Naive thymus-derived CD4-positive, alpha-beta T cell (primary cell): ENCODE measurements around the gene PRSS27. TPM values are rescaled to one million over a fixed set of nuclear protein-coding genes. Genes with fewer than 3 reads are reported as not detected.
A peak's percentile ranks its signal among the peaks of the same experiment; 100 is the strongest.

ENCODE experiments used
- ATAC-seq: fragments of 150-1000 bp; cut with Tn5 transposase; 2 replicates; pipeline ENCODE4 v1.10.0; 2021; ENCODE audit warnings: mild to moderate bottlenecking, moderate library complexity
- CTCF ChIA-PET: fragments of 350-600 bp; sonication (Branson Sonifier 250); formaldehyde crosslinking; loops from one replicate; lab custom pipeline; 2021; ENCODE audit warnings: antibody characterized with exemption; lab: Charles Lee
- POLR2A ChIA-PET: fragments of 350-600 bp; sonication (Branson Sonifier 250); formaldehyde crosslinking; loops from one replicate; lab custom pipeline; 2021; ENCODE audit warnings: antibody characterized with exemption, inconsistent platforms; lab: Charles Lee
- DNase-seq, 9 donors: peaks; one replicate each; pipeline versions ENCODE4 v3.0.0 to v3.0.0-alpha.2; 2020 to 2022; ENCODE audit warnings: mixed read lengths in 1 of 9
- H3K27ac ChIP-seq: one replicate; pipeline ENCODE4 v1.7.0; 2013; ENCODE audit warnings: mild to moderate bottlenecking, low read depth, low read length, moderate library complexity
- H3K27me3 ChIP-seq, 2 donors: one replicate each; pipeline ENCODE4 v1.7.0; 2013; ENCODE audit warnings: low read length in 2 of 2, mild to moderate bottlenecking in 2 of 2, moderate library complexity in 2 of 2; ENCODE audit not compliant: control insufficient read depth in 2 of 2, insufficient read depth in 2 of 2
- H3K36me3 ChIP-seq, 3 experiments: 1 replicate in 2 of 3; 2 replicates in 1 of 3; pipeline ENCODE4 v1.7.0; 2013; ENCODE audit warnings: low read length in 3 of 3, mild to moderate bottlenecking in 3 of 3, moderate library complexity in 1 of 3; ENCODE audit not compliant: insufficient read depth in 3 of 3, control insufficient read depth in 2 of 3
- H3K4me1 ChIP-seq, 2 donors: one replicate each; pipeline ENCODE4 v1.7.0; 2013; ENCODE audit warnings: low read length in 2 of 2, mild to moderate bottlenecking in 2 of 2, moderate library complexity in 1 of 2; ENCODE audit not compliant: control insufficient read depth in 2 of 2, insufficient read depth in 2 of 2
- H3K4me3 ChIP-seq: 2 replicates; pipeline ENCODE4 v1.7.0; 2013; ENCODE audit warnings: mild to moderate bottlenecking, low read length
- H3K9me3 ChIP-seq, 3 experiments: 1 replicate in 2 of 3; 2 replicates in 1 of 3; pipeline ENCODE4 v1.7.0; 2013; ENCODE audit warnings: low read length in 3 of 3; ENCODE audit not compliant: control insufficient read depth in 2 of 3
- H3K27ac Mint-ChIP-seq, 9 donors: one replicate each; pipeline ENCODE4 v1.8.0; 2020 to 2022; ENCODE audit warnings: mixed read lengths in 9 of 9, mild to moderate bottlenecking in 8 of 9, moderate library complexity in 5 of 9, inconsistent platforms in 2 of 9
- H3K27me3 Mint-ChIP-seq, 5 donors: one replicate each; pipeline ENCODE4 v1.8.0; 2021 to 2022; ENCODE audit warnings: mixed read lengths in 5 of 5, mild to moderate bottlenecking in 1 of 5
- H3K36me3 Mint-ChIP-seq, 5 donors: one replicate each; pipeline ENCODE4 v1.8.0; 2020 to 2022; ENCODE audit warnings: mixed read lengths in 5 of 5, mild to moderate bottlenecking in 3 of 5, inconsistent platforms in 1 of 5
- H3K4me1 Mint-ChIP-seq, 7 donors: one replicate each; pipeline ENCODE4 v1.8.0; 2020 to 2022; ENCODE audit warnings: mixed read lengths in 7 of 7, mild to moderate bottlenecking in 3 of 7, inconsistent platforms in 1 of 7
- H3K4me3 Mint-ChIP-seq, 10 donors: one replicate each; pipeline ENCODE4 v1.8.0; 2020 to 2022; ENCODE audit warnings: mild to moderate bottlenecking in 10 of 10, mixed read lengths in 10 of 10, moderate library complexity in 6 of 10, inconsistent platforms in 2 of 10
- H3K9me3 Mint-ChIP-seq, 11 donors: one replicate each; pipeline ENCODE4 v1.8.0; 2020 to 2022; ENCODE audit warnings: mixed read lengths in 11 of 11, mild to moderate bottlenecking in 4 of 11, inconsistent platforms in 1 of 11, moderate library complexity in 1 of 11
- intact Hi-C, 2 donors: fragments of 100-400 bp; cut with micrococcal nuclease; formaldehyde crosslinking; loops; one replicate each; pipeline ENCODE4 v1.15.1; 2023
- polyA plus RNA-seq, 2 donors: library from polyadenylated mRNA; unstranded; fragments of 300-500 nt; fragmentation: Illumina TruSeq; gene quantifications; one replicate each; pipeline ENCODE4 v1.2.3, GENCODE V29; 2021
- total RNA-seq, 6 experiments: library from RNA in 5 of 6; stranded (reverse) in 5 of 6; gene quantifications; 1 replicate in 5 of 6; 2 replicates in 1 of 6; pipeline ENCODE4 v1.2.3 and lab custom pipeline; 2021 to 2026

The PRSS27 gene
- total and polyA plus RNA-seq, 7 experiments from 2014 or later = 0.32 to 1.6 (median 0.72) TPM; not detected in 1

GRCh38 chr16:2715966-2716885 lies 3.8 kb downstream of the PRSS27 start:
- H3K36me3 Mint-ChIP-seq = no peaks in the 10 kb centered on the region
- H3K9me3 Mint-ChIP-seq = peaks cover 0 to 2% (median 0%) of the 10 kb centered on the region in 11 donors
- Histone ChIP-seq H3K27ac (no peak overlapping the region), H3K4me1 (peaks cover 0 to 3% of the 10 kb centered on the region in 2 donors), H3K4me3 (no peak overlapping the region), H3K27me3 (no peaks in the 10 kb centered on the region), H3K36me3 (no peaks in the 10 kb centered on the region), H3K9me3 (no peaks in the 10 kb centered on the region)
- peak overlapping the region in 5 of 10 donors; percentile 9 to 65 (median 44) for H3K4me3 Mint-ChIP-seq
- CTCF ChIA-PET = interaction anchor here (0.6 kb wide), 1 partner anchor 1336 kb away, joined by 3 read pairs; no protein-coding TSS in a partner anchor
- H3K27me3 Mint-ChIP-seq = peaks cover 0 to 6% (median 0%) of the 10 kb centered on the region in 5 donors
- POLR2A ChIA-PET = interaction anchor here (1.2 kb wide), 1 partner anchor 43 kb away, joined by 3 read pairs; no protein-coding TSS in a partner anchor
- H3K4me1 Mint-ChIP-seq = peaks cover 0 to 12% (median 5%) of the 10 kb centered on the region in 7 donors
- DNase-seq = no peak
- intact Hi-C loops = loop anchor here in 1 of 2 donors (1.0 kb wide), 2 partner anchors 43 to 61 kb away; partner anchors contain the start of gene ELOB
- no peak for ATAC-seq
- no peak overlapping the region for H3K27ac Mint-ChIP-seq

GRCh38 chr16:2715519-2715918 lies 4.5 kb downstream of the PRSS27 start:
- Mint-ChIP-seq H3K27ac (no peak overlapping the region), H3K4me3 (peak overlapping the region in 4 of 10 donors; percentile 9 to 55 (median 32)), H3K36me3 (no peaks in the 10 kb centered on the region), H3K9me3 (peaks cover 0 to 2% (median 0%) of the 10 kb centered on the region in 11 donors), H3K4me1 (peaks cover 0 to 15% (median 5%) of the 10 kb centered on the region in 7 donors), H3K27me3 (peaks cover 0 to 6% (median 0%) of the 10 kb centered on the region in 5 donors)
- ChIA-PET POLR2A (no interaction called here), CTCF (no interaction called here)
- intact Hi-C loops = loop anchor here in 1 of 2 donors (1.0 kb wide), 2 partner anchors 42 to 62 kb away; partner anchors contain the start of gene ELOB
- Histone ChIP-seq H3K9me3 (no peaks in the 10 kb centered on the region), H3K4me3 (no peak overlapping the region), H3K4me1 (peaks cover 0 to 3% of the 10 kb centered on the region in 2 donors), H3K27me3 (no peaks in the 10 kb centered on the region), H3K27ac (no peak overlapping the region), H3K36me3 (no peaks in the 10 kb centered on the region)
- DNase-seq = peak; percentile 63 to 92 (median 79)
- peak; percentile 97 for ATAC-seq

GRCh38 chr16:2715064-2715463 lies 5.0 kb downstream of the PRSS27 start:
- intact Hi-C loops = loop anchor here in 1 of 2 donors (1.0 kb wide), 2 partner anchors 42 to 62 kb away; partner anchors contain the start of gene ELOB
- peak overlapping the region in 1 of 9 donors; percentile 29 for H3K27ac Mint-ChIP-seq

GRCh38 chr16:2713985-2714774 lies 5.8 kb downstream of the PRSS27 start:
- no peak overlapping the region for H3K4me3 Mint-ChIP-seq
- ATAC-seq = no peak
- H3K36me3 ChIP-seq = peaks cover 0 to 6% (median 0%) of the 10 kb centered on the region in 3 experiments
- DNase-seq = no peak
- H3K36me3 Mint-ChIP-seq = no peaks in the 10 kb centered on the region
- no peak overlapping the region for H3K4me3 ChIP-seq
- CTCF ChIA-PET = interaction anchor here (0.7 kb wide), 1 partner anchor 1859 kb away, joined by 3 read pairs; no protein-coding TSS in a partner anchor
- intact Hi-C loops = no loop called here
- peak overlapping the region in 1 of 9 donors; percentile 38 for H3K27ac Mint-ChIP-seq
- peaks cover 0 to 6% (median 0%) of the 10 kb centered on the region in 5 donors for H3K27me3 Mint-ChIP-seq
- H3K27ac ChIP-seq = no peak overlapping the region
- peaks cover 0 to 16% (median 5%) of the 10 kb centered on the region in 7 donors for H3K4me1 Mint-ChIP-seq
- no peaks in the 10 kb centered on the region for H3K9me3 ChIP-seq
- POLR2A ChIA-PET = no interaction called here
- peaks cover 0 to 2% (median 0%) of the 10 kb centered on the region in 11 donors for H3K9me3 Mint-ChIP-seq
- no peaks in the 10 kb centered on the region for H3K27me3 ChIP-seq
- H3K4me1 ChIP-seq = peaks cover 0 to 3% of the 10 kb centered on the region in 2 donors

More at GRCh38 chr16:2715064-2715463, 5.0 kb downstream of the PRSS27 start:
- ATAC-seq = no peak
- Mint-ChIP-seq H3K4me3 (peak overlapping the region in 5 of 10 donors; percentile 16 to 49 (median 38)), H3K9me3 (peaks cover 0 to 2% (median 0%) of the 10 kb centered on the region in 11 donors), H3K36me3 (no peaks in the 10 kb centered on the region), H3K27me3 (peaks cover 0 to 6% (median 0%) of the 10 kb centered on the region in 5 donors), H3K4me1 (peaks cover 0 to 16% (median 5%) of the 10 kb centered on the region in 7 donors)
- Histone ChIP-seq H3K4me3 (no peak overlapping the region), H3K4me1 (peaks cover 0 to 3% of the 10 kb centered on the region in 2 donors), H3K9me3 (no peaks in the 10 kb centered on the region), H3K27ac (no peak overlapping the region), H3K36me3 (no peaks in the 10 kb centered on the region), H3K27me3 (no peaks in the 10 kb centered on the region)
- POLR2A ChIA-PET = no interaction called here
- CTCF ChIA-PET = no interaction called here
- no peak for DNase-seq

- H3K36me3 ChIP-seq = peaks cover 0 to 10% (median 0%) of the 10 kb centered on the region in 3 experiments
- no peak overlapping the region for H3K4me3 Mint-ChIP-seq
- H3K27ac Mint-ChIP-seq = no peak overlapping the region
- H3K27me3 Mint-ChIP-seq = peaks cover 0 to 6% (median 0%) of the 10 kb centered on the region in 5 donors
- peaks cover 0 to 2% (median 0%) of the 10 kb centered on the region in 11 donors for H3K9me3 Mint-ChIP-seq
- peaks cover 0 to 16% (median 5%) of the 10 kb centered on the region in 7 donors for H3K4me1 Mint-ChIP-seq
- ChIA-PET CTCF (no interaction called here), POLR2A (no interaction called here)
- DNase-seq (no peak), ATAC-seq (no peak)
- no peak overlapping the region for H3K27ac ChIP-seq
- H3K4me1 ChIP-seq = peaks cover 0 to 3% of the 10 kb centered on the region in 2 donors
- intact Hi-C loops = no loop called here
- no peak overlapping the region for H3K4me3 ChIP-seq
- H3K27me3 ChIP-seq = no peaks in the 10 kb centered on the region
- peaks cover 0 to under 1% (median 0%) of the 10 kb centered on the region in 5 donors for H3K36me3 Mint-ChIP-seq
- H3K9me3 ChIP-seq = no peaks in the 10 kb centered on the region
These were observed 6.5 kb downstream of the PRSS27 start for GRCh38 chr16:2713523-2713922.

GRCh38 chr16:2712546-2712945 lies 7.5 kb downstream of the PRSS27 start:
- CTCF ChIA-PET = no interaction called here

More at GRCh38 chr16:2712546-2712945, 7.5 kb downstream of the PRSS27 start:
- Mint-ChIP-seq H3K4me3 (no peak overlapping the region), H3K9me3 (no peaks in the 10 kb centered on the region), H3K27me3 (peaks cover 0 to 6% (median 0%) of the 10 kb centered on the region in 5 donors), H3K4me1 (peaks cover 0 to 16% (median 5%) of the 10 kb centered on the region in 7 donors), H3K27ac (no peak overlapping the region), H3K36me3 (peaks cover 0 to 6% (median 1%) of the 10 kb centered on the region in 5 donors)
- Histone ChIP-seq H3K27me3 (no peaks in the 10 kb centered on the region), H3K9me3 (no peaks in the 10 kb centered on the region), H3K27ac (no peak overlapping the region), H3K4me1 (peaks cover 0 to 3% of the 10 kb centered on the region in 2 donors), H3K4me3 (no peak overlapping the region), H3K36me3 (peaks cover 0 to 20% (median 2%) of the 10 kb centered on the region in 3 experiments)
- ATAC-seq (no peak), DNase-seq (no peak)
- intact Hi-C loops = no loop called here
- POLR2A ChIA-PET = no interaction called here
